ENCODE measurements around the gene AK1. TPM values are rescaled to one million over a fixed set of nuclear protein-coding genes. Genes with fewer than 3 reads are reported as not detected.
A peak's percentile ranks its signal among the peaks of the same experiment; 100 is the strongest.

Gene AK1
- total and polyA plus RNA-seq, 12 donors, result 51.9 to 242 (median 91.9) TPM

GRCh38 chr9:127817881-127818434 is 59.5 kb downstream of the AK1 start:
- peaks cover 0 to 81% of the 10 kb centered on the region in 2 donors for H3K36me3 ChIP-seq (replicated peaks in 1 of 2)
- no peak overlapping the region for H3K4me3 ChIP-seq
- intact Hi-C loops (cut with DNase I), result no loop called here
- WGBS, 4 donors, result 62 to 90% (median 65%) methylated on average over 2 to 17 of the region's 17 CpGs
- TF ChIP-seq, protein P1, sequence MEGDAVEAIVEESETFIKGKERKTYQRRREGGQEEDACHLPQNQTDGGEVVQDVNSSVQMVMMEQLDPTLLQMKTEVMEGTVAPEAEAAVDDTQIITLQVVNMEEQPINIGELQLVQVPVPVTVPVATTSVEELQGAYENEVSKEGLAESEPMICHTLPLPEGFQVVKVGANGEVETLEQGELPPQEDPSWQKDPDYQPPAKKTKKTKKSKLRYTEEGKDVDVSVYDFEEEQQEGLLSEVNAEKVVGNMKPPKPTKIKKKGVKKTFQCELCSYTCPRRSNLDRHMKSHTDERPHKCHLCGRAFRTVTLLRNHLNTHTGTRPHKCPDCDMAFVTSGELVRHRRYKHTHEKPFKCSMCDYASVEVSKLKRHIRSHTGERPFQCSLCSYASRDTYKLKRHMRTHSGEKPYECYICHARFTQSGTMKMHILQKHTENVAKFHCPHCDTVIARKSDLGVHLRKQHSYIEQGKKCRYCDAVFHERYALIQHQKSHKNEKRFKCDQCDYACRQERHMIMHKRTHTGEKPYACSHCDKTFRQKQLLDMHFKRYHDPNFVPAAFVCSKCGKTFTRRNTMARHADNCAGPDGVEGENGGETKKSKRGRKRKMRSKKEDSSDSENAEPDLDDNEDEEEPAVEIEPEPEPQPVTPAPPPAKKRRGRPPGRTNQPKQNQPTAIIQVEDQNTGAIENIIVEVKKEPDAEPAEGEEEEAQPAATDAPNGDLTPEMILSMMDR (IDR thresholded peaks at IDR 0.05), result no peak
- peaks cover 0 to 11% of the 10 kb centered on the region in 2 donors for H3K4me1 ChIP-seq (replicated peaks in 1 of 2)
- H3K27me3 ChIP-seq, result no peaks in the 10 kb centered on the region
- no peaks in the 10 kb centered on the region for H3K9me3 ChIP-seq (replicated peaks in 1 of 3)
- peak in 2 of 7 donors; percentile 33 to 41 for DNase-seq
- peak overlapping the region in 1 of 5 donors; percentile 39 for H3K27ac ChIP-seq

DNA sequence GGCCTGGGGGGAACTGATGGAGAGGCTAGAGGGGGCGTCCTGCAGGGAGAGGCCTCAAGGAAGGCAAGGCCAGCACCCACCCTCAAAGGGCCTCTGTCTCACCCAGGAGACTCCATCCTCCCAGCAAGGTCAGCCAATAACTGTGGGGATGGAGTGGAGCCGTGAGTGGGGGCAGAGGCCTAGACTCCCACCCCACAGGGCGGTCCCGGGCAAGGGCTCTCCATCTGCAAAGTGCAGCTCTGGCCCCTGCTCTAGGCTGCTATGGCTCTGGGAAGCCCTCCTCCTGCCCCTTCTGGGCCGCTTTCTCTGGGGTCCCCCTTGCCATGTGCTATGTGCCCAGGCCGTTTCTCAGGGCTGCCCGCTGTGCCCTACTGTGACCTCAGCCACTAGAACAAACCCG is 60.7 kb downstream of the AK1 start:
- Histone ChIP-seq H3K4me1 (replicated peaks in 1 of 2) (peaks cover 0 to 11% of the 10 kb centered on the region in 2 donors), H3K27me3 (no peaks in the 10 kb centered on the region), H3K36me3 (replicated peaks in 1 of 2) (peaks cover 0 to 83% of the 10 kb centered on the region in 2 donors), H3K9me3 (replicated peaks in 1 of 3) (no peaks in the 10 kb centered on the region), H3K27ac (peak overlapping the region in 2 of 5 donors; percentile 26 to 39), H3K4me3 (no peak overlapping the region)
- TF ChIP-seq, protein P1 (IDR thresholded peaks at IDR 0.05), result no peak
- TF ChIP-seq POLR2A (IDR thresholded peaks at IDR 0.05), result no peak
- intact Hi-C loops (cut with DNase I), result no loop called here
- DNase-seq, result no peak
- WGBS, 4 donors, result 82 to 87% (median 84%) methylated on average over 3 to 8 of the region's 8 CpGs

Small RNA genes within 50 kb of the gene (microRNA-seq; reads per million reads assigned to microRNA genes)
- gene MIR4672, result 0 reads per million in 3 donors

Small RNA genes within 50 kb of the gene (small RNA-seq; reads per million reads assigned to genes)
- gene MIR4672 (0 to 0.08 reads per million in 2 donors), gene RF00019 (0 reads per million in 2 donors), gene RNA5SP296 (0 reads per million in 2 donors)

Other genes starting within 250 kb of the AK1 start
- gene CFAP157, start 170.7 kb downstream of the AK1 start, total RNA-seq, result under 1 TPM in 5 of 9 donors, not detected in 4; 0.11 to 0.94 (median 0.20) TPM
- under 1 TPM in 2 of 3 donors, not detected in 1; 0.67 to 0.88 TPM for gene CFAP157, start 170.7 kb downstream of the AK1 start, polyA plus RNA-seq
- 10 to 100 TPM; 20.8 to 48.8 (median 26.3) TPM for gene PTRH1, start 162.0 kb downstream of the AK1 start, total RNA-seq
- 10 to 100 TPM in 2 of 3 donors, 1 to 10 TPM in 1; 3.4 to 32.8 (median 19.5) TPM for gene PTRH1, start 162.0 kb downstream of the AK1 start, polyA plus RNA-seq
- gene TTC16, start 161.6 kb downstream of the AK1 start, total RNA-seq, result 1 to 10 TPM in 1 of 9 donors, under 1 TPM in 6, not detected in 2; under 0.01 to 1.0 (median 0.26) TPM
- under 1 TPM; 0.11 to 0.57 (median 0.48) TPM for gene TTC16, start 161.6 kb downstream of the AK1 start, polyA plus RNA-seq
- gene TOR2A, start 142.4 kb downstream of the AK1 start, total RNA-seq, result 10 to 100 TPM; 10.8 to 30.6 (median 17.9) TPM
- gene TOR2A, start 142.4 kb downstream of the AK1 start, polyA plus RNA-seq, result 10 to 100 TPM in 2 of 3 donors, 1 to 10 TPM in 1; 4.3 to 16.9 (median 14.6) TPM
- 10 to 100 TPM in 4 of 9 donors, 1 to 10 TPM in 5; 4.3 to 14.2 (median 9.8) TPM for gene SH2D3C, start 99.0 kb downstream of the AK1 start, total RNA-seq
- 10 to 100 TPM in 2 of 3 donors, 1 to 10 TPM in 1; 2.1 to 27.1 (median 19.1) TPM for gene SH2D3C, start 99.0 kb downstream of the AK1 start, polyA plus RNA-seq
- gene CDK9, start 91.6 kb downstream of the AK1 start, total RNA-seq, result 100 to 1,000 TPM in 6 of 9 donors, 10 to 100 TPM in 3; 41.0 to 238 (median 115) TPM
- 100 to 1,000 TPM in 2 of 3 donors, 10 to 100 TPM in 1; 64.0 to 202 (median 166) TPM for gene CDK9, start 91.6 kb downstream of the AK1 start, polyA plus RNA-seq
- 100 to 1,000 TPM in 5 of 9 donors, 10 to 100 TPM in 4; 31.1 to 359 (median 101) TPM for gene FPGS, start 74.8 kb downstream of the AK1 start, total RNA-seq
- gene FPGS, start 74.8 kb downstream of the AK1 start, polyA plus RNA-seq, result 100 to 1,000 TPM in 2 of 3 donors, 10 to 100 TPM in 1; 59.6 to 176 (median 144) TPM
- gene ENG, start 23.0 kb downstream of the AK1 start, total RNA-seq, result 100 to 1,000 TPM in 5 of 9 donors, 10 to 100 TPM in 3, 1 to 10 TPM in 1; 4.3 to 214 (median 121) TPM
- gene ENG, start 23.0 kb downstream of the AK1 start, polyA plus RNA-seq, result 100 to 1,000 TPM in 1 of 3 donors, 10 to 100 TPM in 2; 43.2 to 116 (median 96.7) TPM
- gene ST6GALNAC6, start 21.9 kb upstream of the AK1 start, total RNA-seq, result 100 to 1,000 TPM in 1 of 9 donors, 10 to 100 TPM in 8; 34.7 to 129 (median 62.4) TPM
- 10 to 100 TPM; 26.7 to 46.9 (median 40.0) TPM for gene ST6GALNAC6, start 21.9 kb upstream of the AK1 start, polyA plus RNA-seq
- 10 to 100 TPM in 8 of 9 donors, 1 to 10 TPM in 1; 8.7 to 65.7 (median 23.6) TPM for gene ST6GALNAC4, start 39.4 kb upstream of the AK1 start, total RNA-seq
- 1 to 10 TPM; 5.3 to 9.2 (median 8.6) TPM for gene ST6GALNAC4, start 39.4 kb upstream of the AK1 start, polyA plus RNA-seq
- gene PIP5KL1, start 53.1 kb upstream of the AK1 start, total RNA-seq, result 1 to 10 TPM in 2 of 9 donors, under 1 TPM in 4, not detected in 3; 0.19 to 2.3 (median 0.88) TPM
- gene PIP5KL1, start 53.1 kb upstream of the AK1 start, polyA plus RNA-seq, result 1 to 10 TPM in 1 of 3 donors, under 1 TPM in 2; 0.22 to 1.5 (median 0.54) TPM
- gene DPM2, start 60.2 kb upstream of the AK1 start, total RNA-seq, result 10 to 100 TPM; 18.4 to 46.8 (median 33.4) TPM
- gene DPM2, start 60.2 kb upstream of the AK1 start, polyA plus RNA-seq, result 10 to 100 TPM; 32.9 to 36.5 (median 35.6) TPM
- gene EEIG1, start 103.3 kb upstream of the AK1 start, total RNA-seq, result 100 to 1,000 TPM in 2 of 9 donors, 10 to 100 TPM in 7; 10.1 to 179 (median 68.3) TPM
- 10 to 100 TPM; 24.5 to 49.5 (median 32.6) TPM for gene EEIG1, start 103.3 kb upstream of the AK1 start, polyA plus RNA-seq
- gene NAIF1, start 189.6 kb upstream of the AK1 start, total RNA-seq, result 10 to 100 TPM in 7 of 9 donors, 1 to 10 TPM in 2; 8.0 to 20.7 (median 12.7) TPM
- gene NAIF1, start 189.6 kb upstream of the AK1 start, polyA plus RNA-seq, result 10 to 100 TPM in 2 of 3 donors, 1 to 10 TPM in 1; 6.6 to 12.8 (median 10.8) TPM
- gene SLC25A25, start 190.6 kb upstream of the AK1 start, total RNA-seq, result 10 to 100 TPM; 11.4 to 60.6 (median 20.5) TPM
- 10 to 100 TPM; 13.6 to 14.1 (median 13.9) TPM for gene SLC25A25, start 190.6 kb upstream of the AK1 start, polyA plus RNA-seq

All from adrenal gland (tissue), 12 donors.